Measurements from ENCODE around the gene PRM2. TPM values are rescaled to one million over a fixed set of nuclear protein-coding genes. Genes with fewer than 3 reads are reported as not detected.
A peak's percentile ranks its signal among the peaks of the same experiment; 100 is the strongest.

PRM2 gene
- total and polyA plus RNA-seq, 2 of the 8 experiments (the other 6 are each of a cell fraction or from before 2014, with no cell fraction given), result not detected

DNA sequence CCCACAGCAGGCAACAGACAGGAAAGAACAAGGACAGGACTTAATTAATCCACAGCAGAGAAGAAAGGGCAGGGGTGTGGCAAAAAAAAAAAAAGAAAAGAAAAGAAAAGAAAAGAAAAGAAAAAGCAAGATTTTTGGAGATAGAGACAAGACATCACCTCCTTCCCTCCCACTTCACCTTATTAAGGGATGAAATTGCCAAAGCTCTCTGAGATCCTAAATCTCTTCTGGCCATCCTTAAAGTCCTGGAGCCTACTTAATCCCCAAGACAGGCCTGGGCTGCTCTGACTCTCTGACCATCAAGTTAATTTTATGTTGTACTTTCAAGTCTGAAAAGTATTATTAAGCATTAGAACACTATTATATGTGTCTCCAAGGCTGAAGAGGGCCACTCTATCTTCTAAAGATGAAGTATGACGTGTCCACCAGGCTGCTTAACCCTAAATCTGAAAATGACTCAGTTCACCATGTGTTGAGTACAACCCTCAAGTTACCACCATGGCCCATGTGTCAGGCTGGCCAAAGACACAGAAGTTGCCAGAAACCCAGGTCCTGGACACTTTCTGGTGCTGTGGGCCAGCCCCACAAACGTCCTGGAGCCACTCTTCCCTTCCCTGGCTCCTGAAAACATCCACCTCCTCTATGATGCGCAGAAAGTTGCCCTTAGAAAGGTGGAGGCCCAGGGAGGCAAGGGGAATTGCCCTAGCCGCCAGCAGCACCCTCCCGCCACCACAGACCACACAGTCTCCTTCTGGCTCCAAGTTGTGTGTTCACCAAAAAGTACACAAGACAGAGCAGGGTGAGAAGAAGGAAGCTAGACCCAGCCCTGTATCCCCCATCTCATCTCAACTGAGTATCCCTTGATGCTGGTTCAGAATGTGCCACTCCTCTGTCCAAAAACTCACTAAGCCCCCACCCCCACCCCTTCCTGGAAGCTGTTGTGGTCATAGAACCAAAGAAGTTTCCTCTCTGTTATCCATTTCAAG lies 23.0 kb downstream of the PRM2 start:
- Histone ChIP-seq H3K79me2 (ENCODE audit: control insufficient read depth in 1 of 2, insufficient read depth in 2 of 2, low read length in 2 of 2) (peaks cover 0 to 28% of the 10 kb centered on the region in 2 experiments; a peak in 2 of 4 replicates), H3K4me2 (ENCODE audit: insufficient read depth in 1 of 2, low read depth in 2 of 2, low read length in 2 of 2) (peak overlapping the region; percentile 82 to 86), H2BK120ac (replicated peaks; ENCODE audit: low read depth, low read length) (no peak overlapping the region), H3K4me3 (ENCODE audit: extremely low read depth in 1 of 4, insufficient read depth in 2 of 4, low read depth in 3 of 4, low read length in 4 of 4) (peak overlapping the region in 2 of 4 experiments; percentile 14 to 97; a peak in 3 of 8 replicates), H2BK20ac (ENCODE audit: low read length) (no peak overlapping the region), H3K4ac (replicated peaks; ENCODE audit: insufficient read length, low read depth, low read length) (no peak overlapping the region), H4K91ac (replicated peaks; ENCODE audit: insufficient read length, low read length) (no peak overlapping the region), H2AFZ (ENCODE audit: low read length) (no peak overlapping the region), H3K27ac (ENCODE audit: low read depth, low read length) (no peak overlapping the region), H3K56ac (replicated peaks; ENCODE audit: insufficient read length, low read depth, low read length) (no peak overlapping the region), H2BK12ac (ENCODE audit: low read depth, low read length) (no peak overlapping the region), H2AK5ac (ENCODE audit: low read depth, low read length) (no peak overlapping the region), H3K36me3 (ENCODE audit: control insufficient read depth in 2 of 4, insufficient read depth in 4 of 4, low read length in 3 of 4) (peaks cover 0 to 8% (median 5%) of the 10 kb centered on the region in 4 experiments; a peak in 5 of 8 replicates), H3K27me3 (replicated peaks in 1 of 4; ENCODE audit: control insufficient read depth in 3 of 4, extremely low read depth in 1 of 4, insufficient read depth in 3 of 4, low read length in 3 of 4) (no peaks in the 10 kb centered on the region; a peak in 1 of 7 replicates), H3K23me2 (ENCODE audit: low read depth, low read length) (peaks cover 15% of the 10 kb centered on the region), H4K8ac (ENCODE audit: extremely low read depth, insufficient read depth, low read length) (no peak overlapping the region), H3K9ac (replicated peaks in 1 of 4; ENCODE audit: extremely low read depth in 1 of 4, low read depth in 3 of 4, low read length in 3 of 4) (no peak overlapping the region), H3K14ac (ENCODE audit: insufficient read length) (no peak overlapping the region), H4K20me1 (replicated peaks in 1 of 2; ENCODE audit: control insufficient read depth in 1 of 2, insufficient read depth in 2 of 2, low read length in 2 of 2) (peaks cover 11 to 22% of the 10 kb centered on the region in 2 experiments), H3K4me1 (replicated peaks in 1 of 4; ENCODE audit: control insufficient read depth in 3 of 4, insufficient read depth in 4 of 4, low read length in 3 of 4) (peaks cover 0 to 19% (median 8%) of the 10 kb centered on the region in 4 experiments; a peak in 5 of 7 replicates), H3K18ac (ENCODE audit: extremely low read depth, low read length) (no peak overlapping the region), H3K79me1 (ENCODE audit: low read depth, low read length) (peaks cover 4% of the 10 kb centered on the region), H2BK15ac (ENCODE audit: low read length) (no peak overlapping the region), H3K9me3 (ENCODE audit: insufficient read depth in 2 of 2, low read depth in 1 of 2, low read length in 1 of 2) (no peaks in the 10 kb centered on the region), H3K23ac (ENCODE audit: insufficient read length) (no peak overlapping the region), H2BK5ac (ENCODE audit: low read depth, low read length) (no peak overlapping the region; the same call in 1 of the 2 replicates), H4K5ac (ENCODE audit: insufficient read length, low read depth, low read length) (no peak overlapping the region)
- POLR2A ChIA-PET (ENCODE audit: partially characterized antibody), result interaction anchor here (1.0 to 4.6 kb wide), 16 partner anchors 11 to 258 kb away, joined by 3 to 27 read pairs (median 4); no protein-coding TSS in a partner anchor
- WGBS, 2 experiments (ENCODE audit: extremely low coverage in 1 of 2, insufficient coverage in 1 of 2, insufficient read length in 1 of 2, insufficient replicate concordance in 2 of 2, low coverage in 1 of 2, low lambda C conversion rate in 2 of 2, missing lambda C conversion rate in 1 of 2), result 83% methylated on average over 5 of the region's 5 CpGs; no CpG with 5 or more reads in 1 of the 2 experiments
- CTCF ChIA-PET (ENCODE audit: partially characterized antibody), result interaction anchor here (0.9 to 6.2 kb wide), 11 partner anchors 53 to 289 kb away, joined by 3 to 56 read pairs (median 5); no protein-coding TSS in a partner anchor
- FAIRE-seq (no peak), DNase-seq (ENCODE audit: low read depth in 1 of 2, low spot score in 2 of 2) (no peak)
- peak in 1 of 2 experiments; percentile 44; a peak in 1 of 3 replicates for TF ChIP-seq POLR2A (IDR thresholded peaks at IDR 0.05; ENCODE audit: control extremely low read depth in 1 of 2, low read depth in 2 of 2, low read length in 2 of 2)
- TF ChIP-seq, protein P1, sequence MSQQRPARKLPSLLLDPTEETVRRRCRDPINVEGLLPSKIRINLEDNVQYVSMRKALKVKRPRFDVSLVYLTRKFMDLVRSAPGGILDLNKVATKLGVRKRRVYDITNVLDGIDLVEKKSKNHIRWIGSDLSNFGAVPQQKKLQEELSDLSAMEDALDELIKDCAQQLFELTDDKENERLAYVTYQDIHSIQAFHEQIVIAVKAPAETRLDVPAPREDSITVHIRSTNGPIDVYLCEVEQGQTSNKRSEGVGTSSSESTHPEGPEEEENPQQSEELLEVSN (IDR thresholded peaks at IDR 0.05), result no peak
- TF ChIP-seq CHD2 (IDR thresholded peaks at IDR 0.05; ENCODE audit: low read length), result no peak
- TF ChIP-seq SIN3A (conservative IDR thresholded peaks at IDR 0.05 in 1 of 2, IDR thresholded peaks at IDR 0.05 in 1 of 2; ENCODE audit: low read depth in 1 of 2, low read length in 2 of 2), result no peak
- TF ChIP-seq BACH1 (IDR thresholded peaks at IDR 0.05; ENCODE audit: low read length), result no peak
- no peak for TF ChIP-seq POU5F1 (IDR thresholded peaks at IDR 0.05; ENCODE audit: low read depth, low read length)
- TF ChIP-seq, protein P2, sequence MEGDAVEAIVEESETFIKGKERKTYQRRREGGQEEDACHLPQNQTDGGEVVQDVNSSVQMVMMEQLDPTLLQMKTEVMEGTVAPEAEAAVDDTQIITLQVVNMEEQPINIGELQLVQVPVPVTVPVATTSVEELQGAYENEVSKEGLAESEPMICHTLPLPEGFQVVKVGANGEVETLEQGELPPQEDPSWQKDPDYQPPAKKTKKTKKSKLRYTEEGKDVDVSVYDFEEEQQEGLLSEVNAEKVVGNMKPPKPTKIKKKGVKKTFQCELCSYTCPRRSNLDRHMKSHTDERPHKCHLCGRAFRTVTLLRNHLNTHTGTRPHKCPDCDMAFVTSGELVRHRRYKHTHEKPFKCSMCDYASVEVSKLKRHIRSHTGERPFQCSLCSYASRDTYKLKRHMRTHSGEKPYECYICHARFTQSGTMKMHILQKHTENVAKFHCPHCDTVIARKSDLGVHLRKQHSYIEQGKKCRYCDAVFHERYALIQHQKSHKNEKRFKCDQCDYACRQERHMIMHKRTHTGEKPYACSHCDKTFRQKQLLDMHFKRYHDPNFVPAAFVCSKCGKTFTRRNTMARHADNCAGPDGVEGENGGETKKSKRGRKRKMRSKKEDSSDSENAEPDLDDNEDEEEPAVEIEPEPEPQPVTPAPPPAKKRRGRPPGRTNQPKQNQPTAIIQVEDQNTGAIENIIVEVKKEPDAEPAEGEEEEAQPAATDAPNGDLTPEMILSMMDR (IDR thresholded peaks at IDR 0.05; ENCODE audit: control extremely low read depth in 1 of 3, insufficient read depth in 1 of 3, low read depth in 1 of 3, low read length in 3 of 3), result no peak
- TF ChIP-seq SIRT6 (IDR thresholded peaks at IDR 0.05; ENCODE audit: low read length), result no peak

All from H1 (cell line).